ENCODE results near the gene TMEM217.
A peak's percentile ranks its signal among the peaks of the same experiment; 100 is the strongest.

Gene TMEM217

DNA sequence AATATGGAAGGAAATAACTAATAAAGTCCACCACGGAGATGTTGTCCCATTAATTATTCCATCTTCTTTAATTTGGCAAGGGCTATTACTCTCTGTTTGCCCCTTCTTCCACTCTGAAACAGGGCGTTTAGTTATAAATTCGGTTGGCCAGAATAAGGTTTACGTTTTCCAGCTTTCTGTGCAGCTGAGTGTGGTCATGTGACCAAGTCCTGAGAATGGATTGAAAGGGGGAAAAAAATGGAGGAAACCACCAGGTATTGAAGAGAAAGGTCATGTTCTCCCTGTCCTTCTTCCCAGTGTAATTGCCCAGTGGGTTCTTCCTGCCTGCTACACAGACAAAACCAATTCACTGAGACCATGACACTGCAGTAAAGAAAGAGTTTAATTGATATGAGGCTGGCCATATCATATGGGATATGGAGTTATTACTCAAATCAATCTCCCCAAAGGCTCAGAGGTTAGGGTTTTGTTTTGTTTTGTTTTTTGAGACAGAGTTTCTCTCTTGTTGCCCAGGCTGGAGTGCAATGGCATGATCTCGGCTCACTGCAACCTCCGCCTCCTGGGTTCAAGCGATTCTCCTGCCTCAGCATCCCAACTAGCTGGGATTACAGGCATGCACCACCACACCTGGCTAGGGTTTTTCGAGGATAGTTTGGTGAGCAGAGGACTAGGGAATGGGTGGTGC lies 14.7 kb downstream of the TMEM217 start:
- DNase-seq = no peak

DNA sequence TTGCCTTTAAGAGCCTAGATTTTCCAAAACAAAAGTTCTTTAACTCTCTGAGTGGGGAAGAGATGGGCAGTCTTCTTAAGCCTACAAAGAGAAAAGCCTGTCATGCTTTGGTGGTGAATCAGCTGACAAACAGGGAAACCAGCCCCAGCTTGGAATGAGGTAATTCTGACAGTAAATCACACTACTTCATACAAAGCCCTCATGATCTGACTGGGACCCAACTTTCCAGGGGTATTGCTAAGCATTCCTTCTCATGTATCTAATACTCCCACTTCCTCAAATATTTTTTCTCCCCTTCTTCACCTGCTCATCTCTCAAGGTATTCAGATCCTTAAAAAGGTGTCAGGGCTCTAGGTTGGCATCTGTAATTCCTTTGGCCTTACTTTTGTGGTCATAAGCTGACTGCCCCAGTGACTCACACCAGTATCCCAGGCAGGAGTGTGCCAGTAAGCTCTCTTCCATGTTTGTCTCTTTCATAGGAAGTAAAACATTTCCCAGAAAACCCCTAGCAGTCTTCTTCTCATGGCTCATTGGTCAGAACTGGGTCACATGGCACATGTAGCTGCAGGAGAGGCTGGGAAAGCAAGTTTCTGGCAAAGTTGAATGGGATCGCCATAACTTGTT lies 15.4 kb downstream of the TMEM217 start:
- no peak for DNase-seq

DNA sequence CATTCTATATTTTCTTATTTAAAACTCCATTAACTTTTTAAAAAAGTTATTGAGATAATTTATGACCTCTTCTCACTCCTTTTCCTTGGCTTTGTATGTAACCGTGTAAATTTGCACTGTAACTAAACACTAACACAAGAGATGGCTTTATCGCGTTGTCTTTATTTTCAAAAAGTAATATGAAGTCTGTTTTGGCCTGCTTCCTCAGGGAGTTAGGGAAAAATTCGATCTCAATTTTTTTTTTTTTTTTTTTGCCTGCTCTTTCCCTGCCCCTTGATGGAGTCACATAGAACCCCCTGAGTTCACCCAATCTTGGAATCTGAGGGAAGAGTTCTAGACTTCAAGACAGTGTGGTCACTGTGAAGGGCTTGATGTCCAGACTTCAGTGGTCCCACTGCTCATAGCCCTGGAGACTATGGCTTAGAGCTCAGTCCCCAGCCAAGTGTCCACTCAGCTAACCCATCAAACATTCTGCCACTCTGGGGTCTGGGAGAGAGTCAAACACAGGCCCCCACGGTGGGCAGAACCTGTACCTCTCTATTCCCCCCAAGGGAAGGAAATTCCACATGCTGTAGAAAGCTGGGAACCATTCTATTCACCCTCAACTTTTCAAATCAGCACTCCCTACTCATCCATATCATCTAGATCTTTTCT lies 16.0 kb downstream of the TMEM217 start:
- DNase-seq = no peak

DNA sequence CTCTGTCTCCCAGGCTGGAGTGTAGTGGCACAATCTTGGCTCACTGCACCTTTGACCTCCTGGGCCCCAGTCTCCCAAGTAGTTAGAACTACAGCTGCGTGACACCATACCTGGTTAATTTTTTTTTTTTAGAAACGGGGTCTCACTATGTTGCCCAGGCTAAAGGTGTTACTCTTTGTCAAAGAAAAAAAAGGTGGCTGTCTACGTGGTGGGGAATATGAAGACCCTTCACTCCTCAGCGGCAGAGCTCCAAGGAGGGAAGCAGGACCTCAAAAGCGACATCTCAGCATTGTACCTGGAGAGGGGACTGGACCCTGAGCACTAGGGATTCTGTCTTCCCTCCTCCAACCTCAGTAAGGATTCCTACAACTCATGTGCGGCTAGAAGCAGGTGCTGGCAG lies 16.8 kb downstream of the TMEM217 start:
- no peak for DNase-seq

DNA sequence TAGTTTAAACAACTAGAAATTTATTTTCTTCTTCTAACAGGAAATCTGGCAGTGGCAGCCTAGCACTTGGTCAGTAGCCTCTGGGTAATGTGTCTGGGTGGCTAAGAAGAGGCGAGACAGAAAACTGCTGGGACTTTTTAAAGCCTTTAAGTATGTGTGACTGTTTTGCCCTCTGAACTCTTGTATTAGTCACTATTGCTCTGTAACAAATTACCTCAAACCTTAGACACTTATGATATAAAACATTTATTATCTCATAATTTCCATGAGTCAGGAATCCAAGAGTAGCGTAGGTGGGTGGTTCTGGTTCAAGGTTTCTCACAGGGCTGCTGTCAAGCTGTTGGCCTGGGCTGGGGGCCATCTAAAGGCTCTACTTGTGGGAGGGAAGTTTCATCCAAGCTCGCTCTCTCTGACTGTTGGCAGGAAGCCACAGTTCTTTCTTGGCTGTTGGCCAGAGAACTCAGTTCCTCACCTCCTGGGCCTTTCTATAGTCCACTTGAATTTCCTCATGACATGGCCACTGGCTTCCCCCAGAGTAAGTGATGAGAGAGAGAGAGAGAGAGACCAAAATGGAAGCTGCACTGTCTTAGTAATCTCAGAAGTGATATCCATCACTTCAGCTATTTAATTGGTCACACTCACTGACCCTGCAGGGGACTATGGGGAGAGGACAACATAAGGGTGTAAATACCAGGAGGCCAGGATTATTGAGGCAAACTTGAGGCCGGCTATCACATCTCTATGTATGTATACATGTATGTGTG lies 17.8 kb downstream of the TMEM217 start:
- DNase-seq = peak; percentile 52 to 67

DNA sequence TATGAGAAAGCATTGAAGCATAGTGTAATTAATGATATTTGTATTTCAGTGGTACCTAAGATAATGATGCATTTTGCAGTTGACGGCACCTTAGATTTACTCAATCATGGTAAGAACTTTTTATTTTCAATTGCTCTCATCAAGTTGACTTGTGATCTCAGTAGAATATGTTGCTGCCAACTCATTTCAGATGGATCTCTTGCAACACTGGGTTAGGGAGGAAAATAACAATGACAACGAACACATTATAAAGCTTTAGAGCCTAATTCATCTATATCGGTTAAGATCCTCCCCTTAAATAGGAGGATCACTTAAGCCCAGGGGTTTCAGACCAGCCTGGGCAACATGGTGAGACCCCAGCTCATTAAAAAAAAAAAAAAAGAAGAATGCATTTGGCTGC lies 18.4 kb downstream of the TMEM217 start:
- no peak for DNase-seq

DNA sequence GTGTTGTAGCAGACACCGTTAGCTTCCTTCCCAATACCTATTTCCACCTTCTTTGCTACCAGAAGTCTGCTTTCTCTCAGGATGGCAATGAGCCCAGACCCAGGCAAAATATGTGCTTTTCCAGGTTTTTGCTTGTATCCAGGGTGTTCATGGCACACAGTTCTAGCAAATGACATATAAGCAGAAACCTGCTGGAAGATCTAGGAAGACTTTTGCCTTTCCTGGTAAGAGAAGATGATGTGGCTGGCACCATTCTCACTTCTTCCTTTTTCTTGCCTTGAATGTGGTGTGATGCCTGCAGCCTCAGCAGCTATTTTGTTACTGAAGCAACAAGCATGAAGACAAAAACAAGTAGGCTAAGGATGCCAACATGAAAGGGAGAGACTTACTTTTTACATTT lies 19.6 kb downstream of the TMEM217 start:
- DNase-seq = no peak

DNA sequence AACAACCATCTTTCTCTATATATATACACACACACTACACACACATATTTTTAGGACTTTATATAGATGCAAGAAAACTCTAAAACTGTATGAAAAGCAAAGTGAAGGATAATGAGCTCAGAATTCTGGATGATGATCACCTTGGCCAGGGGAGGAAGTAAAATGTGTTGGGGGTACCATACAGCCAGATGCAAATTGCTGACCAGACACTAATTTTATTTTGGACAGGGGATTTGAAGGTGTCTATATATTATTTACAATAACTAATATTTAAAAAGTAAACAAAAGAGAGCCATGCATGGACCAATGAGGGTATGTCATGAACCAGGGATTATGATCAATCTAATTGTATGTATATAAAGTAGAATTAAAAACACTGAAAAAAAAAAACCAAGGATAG lies 20.2 kb downstream of the TMEM217 start:
- DNase-seq = no peak

DNA sequence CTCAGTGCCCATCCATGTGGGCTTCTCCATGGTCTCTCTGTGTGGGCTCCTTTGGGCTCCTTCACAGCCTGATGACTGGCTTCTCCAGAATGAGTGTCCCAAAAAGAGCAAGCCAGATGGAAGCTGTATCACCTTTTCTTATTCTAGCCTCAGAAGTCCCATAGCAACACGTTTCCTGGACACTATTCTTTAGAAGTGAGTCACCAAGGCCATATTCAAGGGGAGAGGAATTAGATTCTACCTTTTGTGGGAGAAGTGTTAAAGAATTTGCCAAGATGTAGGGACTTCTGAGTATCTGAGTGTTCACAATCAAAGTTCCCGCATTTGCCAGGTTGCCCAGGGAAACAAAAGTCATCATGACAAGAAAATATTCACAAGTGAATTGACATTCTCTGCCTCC lies 21.0 kb downstream of the TMEM217 start:
- no peak for DNase-seq

DNA sequence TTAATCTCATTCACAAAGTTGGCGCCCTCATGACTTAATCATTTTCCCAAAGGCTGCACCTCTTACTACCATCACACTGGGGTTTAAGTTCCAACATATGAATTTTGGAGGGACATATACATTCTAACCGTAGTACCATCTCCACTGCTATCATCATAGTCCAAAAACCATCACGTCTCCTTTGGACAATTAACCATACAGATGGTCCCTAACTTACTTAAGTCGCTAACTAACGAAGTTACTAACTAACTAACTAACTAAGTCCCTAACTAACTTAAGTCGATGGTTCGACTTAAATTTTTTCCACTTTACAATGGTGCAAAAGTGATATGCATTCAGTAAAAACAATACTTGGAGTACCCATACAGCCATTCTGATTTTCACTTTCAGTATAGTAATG lies 24.4 kb downstream of the TMEM217 start:
- DNase-seq = no peak

DNA sequence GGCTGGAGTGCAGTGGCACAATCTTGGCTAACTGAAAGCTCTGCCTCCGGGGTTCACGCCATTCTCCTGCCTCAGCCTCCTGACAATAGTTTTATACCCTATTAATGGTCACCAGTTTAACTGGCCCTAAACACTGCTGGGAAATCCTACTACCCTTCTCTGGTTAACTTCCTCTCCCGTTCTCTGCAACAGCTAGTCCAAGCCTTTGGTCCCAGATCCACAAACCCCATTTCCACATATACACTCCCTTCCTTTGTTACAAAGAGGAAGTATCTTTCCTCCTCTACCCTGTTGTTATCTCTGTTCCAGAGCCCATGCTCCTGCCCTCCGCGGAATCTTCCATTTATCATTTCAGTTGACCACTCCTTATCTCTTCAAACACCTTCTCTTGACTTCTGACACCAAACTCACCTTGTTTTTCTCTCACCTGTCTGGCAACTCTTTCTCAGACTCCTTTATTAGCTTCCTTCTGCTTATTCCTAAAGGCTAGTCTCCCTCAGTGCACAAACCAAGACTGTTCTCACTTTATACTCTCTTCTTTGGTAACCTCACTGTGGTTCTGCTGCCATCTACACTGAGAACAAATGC lies 25.4 kb downstream of the TMEM217 start:
- no peak for DNase-seq

DNA sequence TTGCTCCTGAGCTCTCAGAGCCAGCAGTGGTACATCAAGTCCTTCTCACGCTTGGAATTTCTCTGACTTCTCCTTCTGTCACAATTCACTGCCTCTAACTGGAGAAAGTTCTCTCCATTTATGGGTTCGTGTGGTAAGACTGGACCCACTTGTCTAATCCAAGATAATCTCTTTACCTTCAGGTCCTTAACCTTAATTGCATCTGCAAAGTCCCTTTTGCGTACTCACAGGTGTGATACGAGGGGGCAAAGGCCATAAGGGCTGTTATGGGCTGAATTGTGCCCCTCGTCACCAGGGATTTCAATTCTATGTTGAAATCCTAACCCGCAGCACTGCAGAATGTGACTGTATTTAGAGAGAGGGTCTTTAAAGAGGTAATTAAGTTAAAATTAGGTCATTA lies 27.8 kb downstream of the TMEM217 start:
- no peak for DNase-seq

DNA sequence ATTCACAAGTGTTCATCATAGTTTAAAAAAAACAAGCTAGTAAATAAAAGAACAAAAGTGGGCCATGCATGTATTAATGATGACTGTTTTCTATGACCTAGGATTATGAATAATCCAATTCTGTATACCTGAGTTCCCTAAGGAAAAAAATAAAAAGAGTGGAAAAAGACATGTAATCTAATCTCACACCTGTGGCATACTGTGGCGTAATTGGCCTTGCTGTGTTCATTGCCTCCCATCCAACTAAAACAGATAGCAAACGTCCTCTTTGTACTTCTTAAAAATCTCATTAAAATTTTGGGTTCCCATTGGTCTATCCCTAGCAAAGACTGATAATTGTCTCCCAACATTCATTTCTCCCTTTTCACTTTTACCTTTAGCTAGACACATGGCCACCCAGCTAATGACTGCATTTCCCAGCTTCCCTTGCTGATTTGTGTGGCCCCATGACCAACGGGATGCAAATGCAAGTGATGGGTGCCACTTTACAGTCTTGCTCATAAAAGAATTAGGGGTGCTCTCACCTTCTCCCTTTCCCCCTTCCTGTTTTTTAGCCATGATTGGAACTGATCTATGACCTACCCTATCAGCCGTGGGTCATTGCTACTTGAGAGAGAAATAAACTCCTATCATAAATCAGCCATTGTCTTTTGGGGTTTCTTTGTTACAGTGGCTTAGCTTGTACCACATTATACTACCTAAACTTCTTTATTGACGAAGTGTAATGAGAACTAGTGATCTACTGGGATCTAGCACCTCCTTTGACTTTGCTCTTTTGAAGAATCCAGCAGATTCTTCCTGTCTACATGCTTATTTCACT lies 32.4 kb downstream of the TMEM217 start:
- DNase-seq = no peak

DNA sequence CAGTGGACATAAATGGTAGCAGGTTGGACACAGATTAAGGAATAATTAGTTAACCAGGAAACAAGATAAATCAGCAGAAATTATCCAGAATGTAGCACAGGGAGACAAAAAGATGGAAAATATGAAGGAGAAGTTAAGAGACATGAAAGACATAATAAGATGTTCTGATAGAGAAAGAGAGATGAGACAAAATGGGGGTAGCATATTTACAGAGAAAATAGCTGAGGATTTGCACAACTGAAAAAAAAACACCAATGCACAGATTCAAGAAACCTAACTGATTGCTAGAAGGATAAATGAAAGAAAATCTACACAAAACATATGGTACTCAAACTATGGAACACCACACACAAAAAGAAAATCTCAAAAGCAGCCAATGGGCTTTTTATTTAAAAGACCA lies 35.0 kb downstream of the TMEM217 start:
- no peak for DNase-seq

DNA sequence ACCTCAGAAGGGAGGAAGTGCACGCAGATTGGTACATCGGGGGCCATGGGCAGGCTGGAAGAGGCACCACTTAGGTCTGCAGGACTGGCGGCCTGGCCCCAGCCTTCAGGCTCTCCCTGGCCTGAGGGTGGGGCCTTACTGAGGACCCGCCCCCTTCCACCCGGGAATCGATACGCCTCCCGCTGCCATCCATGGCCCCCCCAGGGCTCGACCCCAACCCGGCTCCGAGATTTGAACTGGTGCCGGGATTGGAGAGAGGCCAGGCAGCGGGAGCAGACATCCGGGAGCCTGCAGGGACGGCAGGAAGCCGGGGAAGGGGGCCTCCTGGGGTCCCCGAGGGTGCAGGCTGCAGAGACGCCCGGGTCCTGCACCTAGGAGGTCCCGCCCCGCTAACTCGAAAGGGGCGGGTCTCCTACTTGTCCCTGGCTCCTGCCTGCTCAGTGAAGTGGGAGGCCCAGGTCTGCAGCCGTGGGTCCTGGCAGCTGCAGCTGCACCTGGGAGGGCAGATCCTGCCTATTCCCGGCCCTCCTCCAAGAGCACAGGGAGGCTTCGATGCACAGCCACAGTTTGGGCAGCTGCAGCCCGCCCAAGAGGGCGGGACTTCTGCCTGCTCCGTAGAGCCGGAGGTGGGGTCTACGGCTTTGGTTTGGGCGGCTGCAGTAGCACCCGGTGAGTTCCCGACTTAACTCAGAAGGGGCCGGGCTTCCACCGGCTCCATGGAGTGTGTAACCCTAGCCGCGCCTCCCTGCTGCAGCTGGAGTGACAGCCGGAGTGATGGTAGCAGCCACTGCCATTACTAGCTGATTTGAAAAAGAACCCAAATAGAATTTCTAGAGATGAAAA lies 35.6 kb downstream of the TMEM217 start:
- peak; percentile 63 to 67 for DNase-seq

DNA sequence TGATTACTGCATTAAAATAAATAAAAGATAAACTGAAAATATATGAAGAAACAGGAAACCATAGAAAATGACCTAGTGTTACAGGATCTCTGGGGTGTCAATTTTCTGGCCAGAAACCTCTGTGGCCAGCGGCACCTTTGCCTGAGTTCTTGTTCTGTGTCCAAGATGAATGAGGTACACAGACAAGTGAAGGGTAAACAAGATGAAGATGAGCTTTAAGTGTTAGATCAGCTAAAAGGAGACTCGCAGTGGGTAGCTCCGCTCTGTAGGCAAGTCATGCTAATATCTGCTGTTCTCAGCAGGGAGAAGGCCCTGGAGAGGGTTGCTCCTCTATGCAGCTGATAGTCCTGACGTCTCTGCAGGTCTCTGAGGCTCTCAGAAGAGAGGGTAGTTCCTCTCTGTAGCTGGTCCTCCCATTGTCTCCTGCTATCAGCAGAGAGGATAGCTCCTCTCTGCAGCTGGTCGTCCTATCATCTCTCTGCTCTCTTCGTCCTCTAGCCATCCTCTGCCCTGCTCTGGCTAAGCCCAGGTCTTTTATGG lies 36.3 kb downstream of the TMEM217 start:
- no peak for DNase-seq

DNA sequence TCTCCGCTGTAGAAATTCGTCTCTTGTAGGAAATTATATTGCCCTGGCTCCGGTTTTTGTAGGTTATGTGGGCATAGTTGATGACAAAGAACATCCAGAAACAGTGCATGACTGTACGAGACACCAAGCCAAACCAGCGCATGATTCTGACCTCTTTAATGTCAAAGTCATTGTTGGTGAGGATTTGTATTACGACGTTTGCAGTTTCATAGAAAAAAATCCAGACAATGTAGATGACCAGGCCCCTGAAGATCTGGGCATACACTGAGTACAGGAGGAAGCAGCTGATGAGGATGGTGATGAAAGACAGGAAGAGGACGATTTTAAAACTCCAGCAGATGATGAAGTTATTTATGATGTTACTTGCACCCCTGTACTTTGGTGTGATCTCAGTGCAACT lies 39.4 kb downstream of the TMEM217 start:
- no peak for DNase-seq

DNA sequence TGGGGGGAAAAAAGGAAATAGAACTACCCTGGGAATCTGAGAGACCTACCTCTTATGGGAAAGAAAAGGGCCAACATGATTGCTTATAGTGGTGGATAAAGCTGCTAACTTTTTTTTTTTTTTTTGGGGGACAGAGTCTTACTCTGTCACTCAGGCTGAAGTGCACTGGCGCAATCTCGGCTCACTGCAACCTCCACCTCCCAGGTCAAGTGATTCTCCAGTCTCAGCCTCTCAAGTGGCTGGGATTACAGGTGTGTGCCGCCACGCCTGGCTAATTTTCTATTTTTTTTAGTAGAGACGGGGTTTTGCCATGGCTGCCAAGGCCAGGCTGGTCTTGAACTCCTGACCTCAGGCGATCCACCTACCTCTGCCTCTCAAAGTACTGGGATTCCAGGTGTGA lies 39.9 kb downstream of the TMEM217 start:
- no peak for DNase-seq

DNA sequence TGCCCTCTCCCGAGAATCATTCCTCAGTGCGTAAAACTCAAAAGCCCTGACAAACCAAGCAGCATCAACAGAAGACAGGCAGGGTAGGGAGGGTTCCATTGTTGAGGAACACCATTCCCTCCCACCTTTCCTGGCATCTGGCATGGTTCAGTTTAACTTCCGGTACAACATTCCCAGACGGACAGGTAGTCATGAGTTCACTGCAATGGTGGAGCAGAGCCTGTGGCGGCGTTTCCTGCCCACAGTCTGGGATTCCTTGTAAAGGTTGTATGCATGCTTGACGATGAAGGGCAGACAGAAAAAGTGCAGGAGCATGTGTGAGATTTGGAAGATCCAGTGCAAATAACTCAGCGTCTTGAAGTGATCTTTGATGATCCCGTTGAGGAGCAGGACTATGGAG lies 45.7 kb downstream of the TMEM217 start:
- DNase-seq = no peak

DNA sequence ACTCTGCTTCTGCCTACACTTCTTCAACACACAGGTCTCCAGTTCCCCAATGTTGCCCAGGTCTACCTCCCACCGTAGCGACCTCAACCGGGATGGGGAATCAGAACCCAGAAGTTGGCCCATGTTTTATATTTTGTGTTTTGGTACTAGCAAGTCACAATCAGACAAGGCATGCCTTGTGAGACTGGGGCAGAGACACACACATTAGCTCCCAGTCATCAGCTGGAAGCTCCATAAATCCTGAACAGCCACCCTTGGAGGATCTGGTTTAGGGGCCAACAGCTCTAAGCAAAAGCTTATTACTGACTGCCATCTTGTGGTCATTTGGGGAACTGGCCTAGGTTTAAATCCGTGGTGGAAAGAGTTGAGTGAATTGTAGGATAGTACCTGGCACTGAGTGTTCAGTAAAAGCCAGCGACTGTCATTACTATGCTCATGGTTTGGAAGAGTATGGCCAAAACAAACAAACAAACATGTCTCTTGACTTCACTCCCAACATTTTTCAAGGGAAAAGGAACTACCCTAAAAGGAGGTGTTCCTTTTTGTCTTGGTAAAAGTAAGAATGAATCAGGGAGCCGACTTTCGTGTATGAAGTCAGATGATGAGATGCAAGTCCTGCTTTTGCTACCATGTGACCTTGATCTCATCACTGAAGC lies 47.5 kb downstream of the TMEM217 start:
- DNase-seq = peak; percentile 73 to 87

All from CD4-positive, alpha-beta T cell treated with Interleukin-1 beta for 1 hour (primary cell).